AG09309 (cell line): ENCODE measurements around the gene MAST4.

Experiments used
- DNase-seq: peaks from one replicate; pipeline ENCODE4 v3.0.0-alpha.2; 2010; ENCODE audit warnings: low read depth
- H3K4me3 ChIP-seq: 2 replicates; pipeline ENCODE4 v1.5.1; 2011; ENCODE audit warnings: mild to moderate bottlenecking, low read depth, low read length, moderate library complexity; ENCODE audit not compliant: control insufficient read depth
- TF ChIP-seq, protein P1 (sequence below): IDR thresholded peaks from 2 replicates; pipeline ENCODE4 v1.5.1; 2011; ENCODE audit warnings: mild to moderate bottlenecking, low read depth, low read length, inconsistent platforms; ENCODE audit not compliant: insufficient read depth, control insufficient read depth; ENCODE audit errors: missing control alignments

MAST4 gene

GRCh38 chr5:67047160-67047559 lies 451.0 kb downstream of the MAST4 start:
- no peak overlapping the region for H3K4me3 ChIP-seq
- no peak for DNase-seq
- TF ChIP-seq, protein P1, sequence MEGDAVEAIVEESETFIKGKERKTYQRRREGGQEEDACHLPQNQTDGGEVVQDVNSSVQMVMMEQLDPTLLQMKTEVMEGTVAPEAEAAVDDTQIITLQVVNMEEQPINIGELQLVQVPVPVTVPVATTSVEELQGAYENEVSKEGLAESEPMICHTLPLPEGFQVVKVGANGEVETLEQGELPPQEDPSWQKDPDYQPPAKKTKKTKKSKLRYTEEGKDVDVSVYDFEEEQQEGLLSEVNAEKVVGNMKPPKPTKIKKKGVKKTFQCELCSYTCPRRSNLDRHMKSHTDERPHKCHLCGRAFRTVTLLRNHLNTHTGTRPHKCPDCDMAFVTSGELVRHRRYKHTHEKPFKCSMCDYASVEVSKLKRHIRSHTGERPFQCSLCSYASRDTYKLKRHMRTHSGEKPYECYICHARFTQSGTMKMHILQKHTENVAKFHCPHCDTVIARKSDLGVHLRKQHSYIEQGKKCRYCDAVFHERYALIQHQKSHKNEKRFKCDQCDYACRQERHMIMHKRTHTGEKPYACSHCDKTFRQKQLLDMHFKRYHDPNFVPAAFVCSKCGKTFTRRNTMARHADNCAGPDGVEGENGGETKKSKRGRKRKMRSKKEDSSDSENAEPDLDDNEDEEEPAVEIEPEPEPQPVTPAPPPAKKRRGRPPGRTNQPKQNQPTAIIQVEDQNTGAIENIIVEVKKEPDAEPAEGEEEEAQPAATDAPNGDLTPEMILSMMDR, result no peak

DNA sequence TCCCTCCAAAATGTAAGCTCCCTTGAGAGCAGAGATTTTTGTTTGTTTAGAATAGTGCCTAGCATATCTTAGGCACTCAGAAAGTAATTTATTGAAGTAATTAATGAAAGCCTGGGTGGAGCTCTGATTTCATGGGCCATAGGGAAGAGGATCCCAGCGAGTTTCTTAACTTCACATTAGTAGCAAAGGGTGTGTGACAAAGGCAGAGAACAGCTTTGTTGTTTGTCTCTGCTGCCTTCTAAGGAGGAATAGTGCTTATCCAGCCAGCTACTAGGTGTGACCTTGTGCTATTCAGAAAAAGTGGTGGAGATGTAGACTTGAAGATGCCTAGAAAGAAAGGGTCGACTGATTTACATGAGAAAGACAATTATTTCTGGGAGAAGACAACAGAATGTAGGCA lies 451.4 kb downstream of the MAST4 start:
- no peak overlapping the region for H3K4me3 ChIP-seq
- DNase-seq, result no peak
- TF ChIP-seq, protein P1, result no peak

DNA sequence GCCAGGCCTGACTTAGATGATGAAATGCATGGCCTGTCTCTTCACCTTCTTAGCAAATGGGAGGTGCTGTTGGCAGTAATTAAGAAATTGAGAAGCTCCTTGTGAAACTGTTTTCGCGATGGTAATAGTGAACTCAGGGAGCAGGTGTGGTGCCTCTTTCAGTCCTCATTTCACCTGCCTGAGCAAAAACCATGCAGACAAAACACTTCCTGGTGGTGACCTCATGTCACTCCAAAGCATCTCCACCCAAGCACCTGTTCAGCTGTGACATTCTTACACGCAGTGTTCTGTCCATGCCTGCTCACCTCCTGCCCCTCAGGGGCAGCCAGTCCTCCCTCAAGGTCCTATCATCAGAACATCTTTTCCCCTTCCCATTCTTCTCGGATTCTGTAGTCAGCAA lies 453.9 kb downstream of the MAST4 start:
- TF ChIP-seq, protein P1, result no peak
- DNase-seq, result no peak
- H3K4me3 ChIP-seq, result no peak overlapping the region

GRCh38 chr5:67050635-67051034 lies 454.4 kb downstream of the MAST4 start:
- no peak overlapping the region for H3K4me3 ChIP-seq
- TF ChIP-seq, protein P1, result no peak
- no peak for DNase-seq

- no peak for DNase-seq
- TF ChIP-seq, protein P1, result no peak
These were observed 455.0 kb downstream of the MAST4 start for GRCh38 chr5:67051164-67051563.

GRCh38 chr5:67052034-67052433 lies 455.8 kb downstream of the MAST4 start:
- TF ChIP-seq, protein P1, result no peak
- no peak overlapping the region for H3K4me3 ChIP-seq
- no peak for DNase-seq

More at GRCh38 chr5:67051164-67051563, 455.0 kb downstream of the MAST4 start:
- H3K4me3 ChIP-seq, result no peak overlapping the region

- TF ChIP-seq, protein P1, result no peak
- no peak overlapping the region for H3K4me3 ChIP-seq
- no peak for DNase-seq
These were observed 457.0 kb downstream of the MAST4 start for GRCh38 chr5:67053229-67053628.
